ENCODE results near the gene LIN37.
"Not testable (repeated sequence)": the region's sequence is repeated elsewhere in the genome, so short reads cannot be mapped to it uniquely, and the experiment has no call there.

LIN37 gene

GRCh38 chr19:35791814-35792279 lies 43.5 kb downstream of the LIN37 start:
- no peak for DNase-seq

GRCh38 chr19:35792312-35792711 lies 43.9 kb downstream of the LIN37 start:
- DNase-seq: no peak

- DNase-seq: no peak
Observed at GRCh38 chr19:35792888-35793287, 44.5 kb downstream of the LIN37 start.

- no peak for DNase-seq
Observed at GRCh38 chr19:35793381-35794165, 45.2 kb downstream of the LIN37 start.

GRCh38 chr19:35795564-35795963 lies 47.2 kb downstream of the LIN37 start:
- not testable (repeated sequence) for DNase-seq

GRCh38 chr19:35796645-35797542 lies 48.5 kb downstream of the LIN37 start:
- DNase-seq: no peak

GRCh38 chr19:35797663-35798062 lies 49.3 kb downstream of the LIN37 start:
- no peak for DNase-seq

GRCh38 chr19:35801828-35802227 lies 53.5 kb downstream of the LIN37 start:
- no peak for DNase-seq

Data from activated CD4-positive, alpha-beta T cell treated with anti-CD3 and anti-CD28 coated beads for 1 hour (primary cell).